Neural cell (in vitro differentiated cells): ENCODE measurements around the gene SPEG.

Experiments used
- CTCF ChIP-seq: fragments of 450-650 bp; IDR thresholded peaks from 2 replicates; pipeline ENCODE4 v1.5.1; 2014; ENCODE audit warnings: antibody characterized with exemption, mild to moderate bottlenecking, moderate library complexity; ENCODE audit not compliant: poor library complexity, severe bottlenecking
- EP300 ChIP-seq: fragments of 450-650 bp; conservative IDR thresholded peaks from 2 replicates; pipeline ENCODE4 v1.6.1; 2014; ENCODE audit warnings: antibody characterized with exemption, mild to moderate bottlenecking, moderate library complexity; ENCODE audit not compliant: poor library complexity, severe bottlenecking
- EZH2 ChIP-seq: fragments of 200-600, 300-800 bp; shearing (Covaris generic), sonication (generic); IDR thresholded peaks from 2 replicates; pipeline ENCODE4 v1.6.1; 2014; ENCODE audit warnings: antibody characterized with exemption, low read length, borderline replicate concordance, mild to moderate bottlenecking; ENCODE audit not compliant: insufficient read depth, poor library complexity, severe bottlenecking
- RAD21 ChIP-seq: fragments of 450-650 bp; conservative IDR thresholded peaks from 2 replicates; pipeline ENCODE4 v1.6.1; 2014; ENCODE audit warnings: antibody characterized with exemption, mild to moderate bottlenecking, moderate library complexity

GRCh38 chr2:219472629-219473187 is 38.1 kb downstream of the SPEG start:
- TF ChIP-seq CTCF: no peak
- no peak for TF ChIP-seq EP300
- TF ChIP-seq EZH2: no peak
- TF ChIP-seq RAD21: no peak
